Measurements from ENCODE around the gene DRD2.

DRD2 gene

GRCh38 chr11:113415343-113415742 lies 59.9 kb downstream of the DRD2 start:
- Histone ChIP-seq H3K4me1 (ENCODE audit: low read length) (peaks cover 21% of the 10 kb centered on the region), H3K79me2 (ENCODE audit: low read length) (no peaks in the 10 kb centered on the region), H3K27me3 (replicated peaks; ENCODE audit: insufficient read depth, low read length) (no peaks in the 10 kb centered on the region), H3K4me2 (ENCODE audit: low read depth, low read length) (no peak overlapping the region), H3K36me3 (replicated peaks; ENCODE audit: insufficient read depth, low read length) (no peaks in the 10 kb centered on the region), H2AFZ (ENCODE audit: low read length) (no peak overlapping the region), H3K9ac (ENCODE audit: low read length) (no peak overlapping the region), H3K9me2 (replicated peaks; ENCODE audit: insufficient read depth, low read length) (no peaks in the 10 kb centered on the region), H3K27ac (ENCODE audit: low read length) (no peak overlapping the region), H3F3A (ENCODE audit: insufficient read depth, low read length) (peaks cover 8% of the 10 kb centered on the region), H4K20me1 (ENCODE audit: insufficient read depth, low read length) (no peaks in the 10 kb centered on the region), H3K4me3 (ENCODE audit: low read length) (no peak overlapping the region), H3K9me3 (replicated peaks; ENCODE audit: insufficient read depth, low read length) (no peaks in the 10 kb centered on the region)
- TF ChIP-seq CTCF (IDR thresholded peaks at IDR 0.05; ENCODE audit: low read length) (no peak), EZH2 (optimal IDR thresholded peaks at IDR 0.05; ENCODE audit: low read depth, low read length) (no peak), EZH2phosphoT487 (IDR thresholded peaks at IDR 0.05; ENCODE audit: low read length) (no peak)
- no peak for DNase-seq

GRCh38 chr11:113412675-113413074 lies 62.5 kb downstream of the DRD2 start:
- no peaks in the 10 kb centered on the region for H3K9me2 ChIP-seq (replicated peaks; ENCODE audit: insufficient read depth, low read length)
- TF ChIP-seq EZH2 (optimal IDR thresholded peaks at IDR 0.05; ENCODE audit: low read depth, low read length): no peak
- TF ChIP-seq CTCF (IDR thresholded peaks at IDR 0.05; ENCODE audit: low read length): no peak
- no peak for TF ChIP-seq EZH2phosphoT487 (IDR thresholded peaks at IDR 0.05; ENCODE audit: low read length)
- no peak overlapping the region for H3K4me2 ChIP-seq (ENCODE audit: low read depth, low read length)
- H3K9ac ChIP-seq (ENCODE audit: low read length): no peak overlapping the region
- no peaks in the 10 kb centered on the region for H4K20me1 ChIP-seq (ENCODE audit: insufficient read depth, low read length)
- no peaks in the 10 kb centered on the region for H3K36me3 ChIP-seq (replicated peaks; ENCODE audit: insufficient read depth, low read length)
- peaks cover 8% of the 10 kb centered on the region for H3K4me1 ChIP-seq (ENCODE audit: low read length)
- H2AFZ ChIP-seq (ENCODE audit: low read length): no peak overlapping the region
- H3K4me3 ChIP-seq (ENCODE audit: low read length): no peak overlapping the region
- DNase-seq: no peak
- no peaks in the 10 kb centered on the region for H3K27me3 ChIP-seq (replicated peaks; ENCODE audit: insufficient read depth, low read length)
- H3K9me3 ChIP-seq (replicated peaks; ENCODE audit: insufficient read depth, low read length): no peaks in the 10 kb centered on the region
- H3K79me2 ChIP-seq (ENCODE audit: low read length): no peaks in the 10 kb centered on the region
- 0 out of 2 replicates have a peak, but pooled peaks cover 1% of the 10 kb centered on the region for H3F3A ChIP-seq (ENCODE audit: insufficient read depth, low read length)
- H3K27ac ChIP-seq (ENCODE audit: low read length): no peak overlapping the region

- no peaks in the 10 kb centered on the region for H3K79me2 ChIP-seq (ENCODE audit: low read length)
- no peak for TF ChIP-seq EZH2 (optimal IDR thresholded peaks at IDR 0.05; ENCODE audit: low read depth, low read length)
- no peak for TF ChIP-seq EZH2phosphoT487 (IDR thresholded peaks at IDR 0.05; ENCODE audit: low read length)
- TF ChIP-seq CTCF (IDR thresholded peaks at IDR 0.05; ENCODE audit: low read length): no peak
- no peak overlapping the region for H3K4me2 ChIP-seq (ENCODE audit: low read depth, low read length)
- no peaks in the 10 kb centered on the region for H3K36me3 ChIP-seq (replicated peaks; ENCODE audit: insufficient read depth, low read length)
- H3K9ac ChIP-seq (ENCODE audit: low read length): no peak overlapping the region
- H3K27me3 ChIP-seq (replicated peaks; ENCODE audit: insufficient read depth, low read length): no peaks in the 10 kb centered on the region
- no peaks in the 10 kb centered on the region for H3K9me2 ChIP-seq (replicated peaks; ENCODE audit: insufficient read depth, low read length)
- H3K4me3 ChIP-seq (ENCODE audit: low read length): no peak overlapping the region
- H3K27ac ChIP-seq (ENCODE audit: low read length): no peak overlapping the region
- H3F3A ChIP-seq (ENCODE audit: insufficient read depth, low read length): no peaks in the 10 kb centered on the region
- no peaks in the 10 kb centered on the region for H3K9me3 ChIP-seq (replicated peaks; ENCODE audit: insufficient read depth, low read length)
- no peak overlapping the region for H2AFZ ChIP-seq (ENCODE audit: low read length)
- no peak for DNase-seq
- H3K4me1 ChIP-seq (ENCODE audit: low read length): no peaks in the 10 kb centered on the region
- H4K20me1 ChIP-seq (ENCODE audit: insufficient read depth, low read length): no peaks in the 10 kb centered on the region
Measured at GRCh38 chr11:113411536-113411935, 63.7 kb downstream of the DRD2 start.

All from MM.1S (cell line).